Measurements from ENCODE around the gene MARCHF6.
"Not testable (repeated sequence)": the region's sequence is repeated elsewhere in the genome, so short reads cannot be mapped to it uniquely, and the experiment has no call there.

The MARCHF6 gene

DNA sequence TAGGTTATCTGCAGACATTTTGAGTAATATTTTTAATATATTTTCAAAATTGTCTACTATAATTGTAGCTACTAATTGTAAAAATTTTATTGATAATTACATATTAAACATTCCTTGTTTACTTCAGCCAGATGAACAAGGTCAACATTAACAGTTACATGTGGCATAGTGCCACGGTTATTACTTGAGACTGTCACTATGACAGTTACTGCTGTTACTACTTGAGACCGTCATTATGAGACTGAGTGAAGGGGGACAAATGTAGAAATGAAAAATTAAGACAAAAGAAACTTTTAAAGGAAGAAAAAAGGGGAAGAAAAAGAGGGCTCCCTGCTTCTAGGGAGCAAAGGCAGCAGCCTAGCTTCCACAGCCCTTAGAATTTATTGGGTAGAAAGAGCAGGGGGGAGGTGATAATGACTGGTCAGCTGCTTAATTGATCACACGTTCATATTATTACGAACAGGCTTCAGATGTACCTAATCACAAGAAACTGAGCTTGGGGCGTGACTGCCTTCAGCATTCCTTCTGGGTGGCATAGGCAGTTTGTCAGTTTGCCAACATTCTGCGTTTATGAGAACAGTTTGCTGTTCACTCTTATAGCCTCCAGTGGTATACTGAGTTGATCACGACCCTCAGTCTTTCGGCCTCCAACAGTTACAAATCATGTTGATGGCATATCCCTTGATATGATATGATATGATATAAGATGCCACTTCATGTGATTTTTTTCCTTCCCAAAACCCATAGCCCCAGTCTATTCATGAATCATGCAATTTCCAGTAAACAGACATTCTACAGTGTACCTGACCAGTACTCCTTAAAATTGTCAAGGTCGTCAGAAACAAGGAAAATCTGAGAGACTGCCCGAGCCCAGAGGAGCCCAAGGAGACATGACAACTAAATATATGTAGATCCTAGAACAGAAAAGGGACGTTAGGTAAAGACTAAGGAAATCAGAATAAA lies 13.1 kb downstream of the MARCHF6 start:
- TF ChIP-seq, protein P1, sequence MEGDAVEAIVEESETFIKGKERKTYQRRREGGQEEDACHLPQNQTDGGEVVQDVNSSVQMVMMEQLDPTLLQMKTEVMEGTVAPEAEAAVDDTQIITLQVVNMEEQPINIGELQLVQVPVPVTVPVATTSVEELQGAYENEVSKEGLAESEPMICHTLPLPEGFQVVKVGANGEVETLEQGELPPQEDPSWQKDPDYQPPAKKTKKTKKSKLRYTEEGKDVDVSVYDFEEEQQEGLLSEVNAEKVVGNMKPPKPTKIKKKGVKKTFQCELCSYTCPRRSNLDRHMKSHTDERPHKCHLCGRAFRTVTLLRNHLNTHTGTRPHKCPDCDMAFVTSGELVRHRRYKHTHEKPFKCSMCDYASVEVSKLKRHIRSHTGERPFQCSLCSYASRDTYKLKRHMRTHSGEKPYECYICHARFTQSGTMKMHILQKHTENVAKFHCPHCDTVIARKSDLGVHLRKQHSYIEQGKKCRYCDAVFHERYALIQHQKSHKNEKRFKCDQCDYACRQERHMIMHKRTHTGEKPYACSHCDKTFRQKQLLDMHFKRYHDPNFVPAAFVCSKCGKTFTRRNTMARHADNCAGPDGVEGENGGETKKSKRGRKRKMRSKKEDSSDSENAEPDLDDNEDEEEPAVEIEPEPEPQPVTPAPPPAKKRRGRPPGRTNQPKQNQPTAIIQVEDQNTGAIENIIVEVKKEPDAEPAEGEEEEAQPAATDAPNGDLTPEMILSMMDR (IDR thresholded peaks at IDR 0.05; ENCODE audit: borderline replicate concordance, control extremely low read depth, extremely low read depth, insufficient read depth, missing control alignments) = no peak
- in situ Hi-C loops (cut with MboI; ENCODE audit: low sequenced_read_pairs, unreplicated experiment) = no loop called here
- DNase-seq (ENCODE audit: low spot score) = no peak

DNA sequence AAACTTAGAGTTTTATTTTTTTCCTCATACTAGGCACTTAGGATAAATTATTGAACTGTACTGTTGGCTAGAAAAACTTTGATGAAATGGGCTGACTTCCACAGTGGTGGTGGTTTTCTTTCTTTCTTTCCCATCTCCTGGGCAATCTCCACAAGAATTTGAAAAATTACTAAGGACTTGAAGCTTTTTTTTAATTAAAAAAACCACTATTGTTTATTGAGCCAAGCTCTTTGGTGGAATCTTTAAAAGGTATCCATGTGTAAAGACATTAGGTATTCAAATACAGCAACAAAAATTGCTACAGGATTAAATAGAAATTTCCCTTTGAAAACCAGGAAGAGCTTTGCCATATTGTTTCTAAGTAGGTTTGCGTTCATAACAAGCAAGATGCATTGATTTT lies 14.1 kb downstream of the MARCHF6 start:
- DNase-seq (ENCODE audit: low spot score) = no peak
- TF ChIP-seq, protein P1 (IDR thresholded peaks at IDR 0.05; ENCODE audit: borderline replicate concordance, control extremely low read depth, extremely low read depth, insufficient read depth, missing control alignments) = no peak
- in situ Hi-C loops (cut with MboI; ENCODE audit: low sequenced_read_pairs, unreplicated experiment) = no loop called here

DNA sequence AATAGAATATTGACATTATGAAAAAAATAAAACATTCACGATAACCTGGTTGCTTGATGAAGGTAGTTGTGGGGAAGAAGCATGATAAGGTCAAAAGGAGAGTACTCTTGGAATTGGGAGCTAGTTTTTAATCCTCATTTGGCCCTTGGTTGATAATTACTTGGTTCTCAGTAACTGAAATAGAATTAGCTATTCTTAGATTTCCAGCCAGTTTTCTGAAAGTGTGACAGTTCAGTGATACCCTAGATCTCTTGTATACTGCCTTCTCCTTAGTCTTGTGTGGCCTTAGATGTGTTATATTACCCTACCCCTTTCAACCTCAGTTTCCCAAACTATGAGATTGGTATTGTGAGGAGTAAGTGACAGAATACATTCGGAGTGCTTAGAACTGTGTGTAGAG lies 17.4 kb downstream of the MARCHF6 start:
- TF ChIP-seq, protein P1 (IDR thresholded peaks at IDR 0.05; ENCODE audit: borderline replicate concordance, control extremely low read depth, extremely low read depth, insufficient read depth, missing control alignments) = no peak
- in situ Hi-C loops (cut with MboI; ENCODE audit: low sequenced_read_pairs, unreplicated experiment) = no loop called here
- DNase-seq (ENCODE audit: low spot score) = no peak

DNA sequence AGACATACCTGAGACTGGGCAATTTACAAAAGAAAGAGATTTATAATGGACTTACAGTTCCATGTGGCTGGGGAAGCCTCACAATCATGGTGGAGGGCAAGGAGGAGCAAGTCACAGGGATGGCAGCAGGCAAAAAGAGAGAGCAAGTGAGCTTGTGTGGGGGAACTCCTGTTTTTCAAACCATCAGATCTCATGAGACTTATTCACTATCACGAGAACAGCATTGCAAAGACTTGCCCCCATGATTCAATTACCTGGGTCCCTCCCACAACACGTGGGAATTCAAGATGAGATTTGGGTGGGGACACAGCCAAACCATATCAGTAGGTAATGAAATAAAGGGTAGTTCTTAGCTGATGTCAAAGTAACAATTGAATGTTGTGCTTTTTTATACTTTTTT lies 17.9 kb downstream of the MARCHF6 start:
- in situ Hi-C loops (cut with MboI; ENCODE audit: low sequenced_read_pairs, unreplicated experiment); DNase-seq (ENCODE audit: low spot score): not testable (repeated sequence)

DNA sequence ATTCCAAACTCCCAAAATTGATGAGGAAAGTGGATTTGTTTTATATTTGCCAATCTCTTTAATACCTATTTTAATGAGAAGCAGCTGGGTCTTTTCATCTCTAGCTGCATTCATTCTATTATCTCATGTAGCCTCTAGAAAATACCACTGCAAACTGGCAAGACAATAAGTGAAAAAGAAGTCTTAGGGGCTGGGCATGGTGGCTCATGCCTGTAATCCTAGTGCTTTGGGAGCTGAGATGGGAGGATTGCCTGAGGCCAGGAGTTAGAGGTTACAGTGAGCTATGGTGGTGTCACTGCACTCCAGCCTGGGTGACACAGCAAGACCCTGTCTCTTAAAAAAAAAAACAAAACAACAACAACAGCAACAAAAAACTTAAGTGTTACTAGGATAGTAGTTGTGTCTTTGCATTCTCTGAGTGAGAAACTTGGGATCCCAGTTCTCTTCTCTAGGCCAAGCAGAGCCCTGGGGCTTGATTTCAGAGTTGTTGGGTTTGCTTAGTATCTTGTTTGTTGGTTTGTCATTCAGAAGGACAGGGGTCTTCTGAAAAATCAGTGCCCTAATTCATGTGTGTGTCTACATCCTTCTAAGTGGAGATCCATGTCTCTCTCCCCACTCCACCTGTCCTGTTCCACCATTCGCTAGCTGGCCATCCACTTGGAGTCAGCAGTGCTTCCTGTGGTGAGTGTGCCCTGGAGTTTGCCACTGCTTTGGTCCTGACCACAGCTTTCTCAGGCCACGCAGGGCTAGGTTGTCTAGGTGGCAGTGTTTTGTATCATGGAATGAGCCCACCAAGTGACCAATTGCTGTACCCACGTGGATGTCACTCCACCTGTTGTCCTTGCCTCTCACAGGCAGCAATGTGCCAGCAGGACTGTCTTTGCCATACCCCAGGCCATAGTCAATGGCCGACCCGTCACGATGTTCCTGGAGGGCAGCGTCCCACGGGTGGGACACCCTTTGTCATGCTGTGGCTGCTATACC lies 19.5 kb downstream of the MARCHF6 start:
- no peak for DNase-seq (ENCODE audit: low spot score)
- TF ChIP-seq, protein P1 (IDR thresholded peaks at IDR 0.05; ENCODE audit: borderline replicate concordance, control extremely low read depth, extremely low read depth, insufficient read depth, missing control alignments) = no peak
- in situ Hi-C loops (cut with MboI; ENCODE audit: low sequenced_read_pairs, unreplicated experiment) = no loop called here

DNA sequence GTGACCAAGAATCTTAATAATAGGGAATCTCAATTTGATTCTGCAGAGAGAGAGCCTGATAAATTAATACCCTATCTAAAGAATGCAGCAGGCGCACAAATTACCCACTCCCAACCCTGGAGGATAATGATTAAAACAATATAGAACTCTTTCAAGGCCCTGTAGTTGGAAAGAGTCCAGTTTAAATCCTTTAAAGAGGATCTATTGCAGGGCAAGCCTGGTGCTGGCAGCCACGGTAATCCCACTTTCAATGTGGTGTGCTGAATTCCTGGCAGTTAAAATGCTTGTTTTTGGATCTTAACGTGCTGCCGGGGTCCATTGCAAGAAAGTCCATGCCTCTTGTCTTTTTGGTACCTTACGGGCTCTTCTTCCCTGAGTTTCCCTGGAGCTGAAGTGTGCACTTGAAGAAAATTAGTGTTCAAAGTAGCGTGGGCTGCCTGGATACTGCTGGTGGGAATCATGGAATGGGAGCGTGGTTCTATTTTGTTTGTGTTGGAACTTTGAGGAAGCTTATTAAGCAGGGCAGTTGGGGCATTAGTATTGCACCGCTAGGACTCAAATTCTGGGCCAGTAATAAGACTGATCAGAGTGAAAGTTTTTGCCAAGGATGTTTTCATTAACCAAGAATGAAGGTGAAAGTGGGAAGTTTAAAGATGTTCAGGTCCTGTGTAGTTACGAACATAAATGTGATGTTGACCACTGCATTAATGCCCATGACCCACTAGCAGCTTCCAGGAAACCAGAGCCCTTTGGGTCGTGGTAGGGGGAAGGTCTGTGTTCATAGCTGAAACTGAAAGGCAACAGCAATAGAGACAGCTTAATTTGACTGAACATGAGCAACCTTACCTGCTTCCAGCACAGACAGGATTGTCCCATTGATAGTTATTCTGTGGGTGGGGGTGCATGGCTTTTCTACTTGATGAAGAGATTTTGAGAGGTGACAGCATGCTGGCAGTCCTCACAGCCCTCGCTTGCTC lies 20.8 kb downstream of the MARCHF6 start:
- no peak for DNase-seq (ENCODE audit: low spot score)

DNA sequence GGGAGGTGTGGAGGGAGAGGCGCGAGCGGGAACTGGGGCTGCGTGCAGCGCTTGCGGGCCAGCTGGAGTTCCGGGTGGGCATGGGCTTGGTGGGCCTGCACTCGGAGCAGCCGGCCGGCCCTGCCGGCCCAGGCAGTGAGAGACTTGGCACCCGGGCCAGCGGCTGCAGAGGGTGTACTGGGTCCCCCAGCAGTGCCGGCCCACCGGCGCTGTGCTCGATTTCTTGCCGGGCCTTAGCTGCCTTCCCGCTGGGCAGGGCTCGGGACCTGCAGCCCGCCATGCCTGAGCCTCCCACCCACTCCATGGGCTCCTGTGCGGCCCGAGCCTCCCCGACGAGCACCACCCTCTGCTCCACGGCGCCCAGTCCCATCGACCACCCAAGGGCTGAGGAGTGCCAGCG lies 21.7 kb downstream of the MARCHF6 start:
- DNase-seq (ENCODE audit: low spot score); in situ Hi-C loops (cut with MboI; ENCODE audit: low sequenced_read_pairs, unreplicated experiment): not testable (repeated sequence)

More for the DNA sequence above, 20.8 kb downstream of the MARCHF6 start:
- in situ Hi-C loops (cut with MboI; ENCODE audit: low sequenced_read_pairs, unreplicated experiment) = no loop called here
- TF ChIP-seq, protein P1 (IDR thresholded peaks at IDR 0.05; ENCODE audit: borderline replicate concordance, control extremely low read depth, extremely low read depth, insufficient read depth, missing control alignments) = no peak

Data from GM13976 (cell line).